OCI-LY7 (cell line): ENCODE results near the gene TGFBI.

Experiments used
- EZH2phosphoT487 ChIP-seq: fragments of 200-600 bp; sonication (generic); IDR thresholded peaks from 2 replicates; pipeline ENCODE4 v1.6.1; 2018; ENCODE audit warnings: low read depth, borderline replicate concordance, mild to moderate bottlenecking, mixed run types, antibody characterized with exemption, low read length, moderate library complexity, mixed read lengths
- TF ChIP-seq, protein P1 (sequence below): fragments of 200-600 bp; sonication (generic); conservative IDR thresholded peaks from 2 replicates; pipeline ENCODE4 v1.5.1; 2014; ENCODE audit warnings: mild to moderate bottlenecking, antibody characterized with exemption, low read length, moderate library complexity, mixed read lengths

DNA sequence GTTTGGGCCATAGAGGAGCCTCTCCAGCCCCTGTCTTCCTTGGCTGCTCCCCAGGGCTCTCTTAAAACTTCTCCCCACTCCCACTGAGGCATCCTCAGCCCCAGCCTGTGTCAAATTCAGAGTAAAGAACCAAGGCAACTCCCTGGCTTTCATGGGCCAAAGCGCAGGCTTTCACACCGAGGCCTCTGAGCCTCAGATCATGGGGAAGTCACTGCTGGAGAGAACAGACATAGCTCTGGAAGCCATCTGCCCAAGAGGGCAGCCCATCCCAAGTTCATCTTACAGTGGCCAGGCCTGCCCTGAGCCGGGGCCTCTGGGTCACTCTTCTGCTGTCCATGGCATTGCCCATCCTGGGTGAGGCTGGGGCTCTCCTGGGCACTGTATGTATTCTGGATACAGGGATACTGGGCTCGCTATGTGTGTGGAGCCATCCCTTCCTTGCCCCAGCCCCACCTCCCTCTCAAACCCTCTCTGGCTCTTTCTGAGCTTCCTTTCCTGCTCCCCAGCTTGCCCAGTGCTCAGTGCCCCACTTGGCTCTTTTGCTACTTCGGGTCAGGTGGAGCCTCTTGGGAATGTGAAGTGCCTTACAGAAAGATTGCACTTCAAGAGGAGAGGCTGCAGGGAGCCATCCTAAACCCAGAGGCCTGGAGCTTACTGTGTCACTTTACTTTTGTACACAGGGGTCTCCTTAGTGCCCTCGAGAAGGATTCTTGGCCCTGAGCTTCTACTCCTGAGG is 33.0 kb downstream of the TGFBI start:
- TF ChIP-seq, protein P1, sequence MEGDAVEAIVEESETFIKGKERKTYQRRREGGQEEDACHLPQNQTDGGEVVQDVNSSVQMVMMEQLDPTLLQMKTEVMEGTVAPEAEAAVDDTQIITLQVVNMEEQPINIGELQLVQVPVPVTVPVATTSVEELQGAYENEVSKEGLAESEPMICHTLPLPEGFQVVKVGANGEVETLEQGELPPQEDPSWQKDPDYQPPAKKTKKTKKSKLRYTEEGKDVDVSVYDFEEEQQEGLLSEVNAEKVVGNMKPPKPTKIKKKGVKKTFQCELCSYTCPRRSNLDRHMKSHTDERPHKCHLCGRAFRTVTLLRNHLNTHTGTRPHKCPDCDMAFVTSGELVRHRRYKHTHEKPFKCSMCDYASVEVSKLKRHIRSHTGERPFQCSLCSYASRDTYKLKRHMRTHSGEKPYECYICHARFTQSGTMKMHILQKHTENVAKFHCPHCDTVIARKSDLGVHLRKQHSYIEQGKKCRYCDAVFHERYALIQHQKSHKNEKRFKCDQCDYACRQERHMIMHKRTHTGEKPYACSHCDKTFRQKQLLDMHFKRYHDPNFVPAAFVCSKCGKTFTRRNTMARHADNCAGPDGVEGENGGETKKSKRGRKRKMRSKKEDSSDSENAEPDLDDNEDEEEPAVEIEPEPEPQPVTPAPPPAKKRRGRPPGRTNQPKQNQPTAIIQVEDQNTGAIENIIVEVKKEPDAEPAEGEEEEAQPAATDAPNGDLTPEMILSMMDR: no peak
- TF ChIP-seq EZH2phosphoT487: no peak
